Rectal smooth muscle tissue (tissue), 1 donor: ENCODE measurements around the gene RPS21.

Source experiments
- H3K27ac ChIP-seq: one replicate; pipeline ENCODE4 v1.7.0; 2013; ENCODE audit warnings: low read depth, low read length, inconsistent platforms
- H3K27me3 ChIP-seq: one replicate; pipeline ENCODE4 v1.7.0; 2013; ENCODE audit warnings: low read length; ENCODE audit not compliant: control insufficient read depth, insufficient read depth
- H3K36me3 ChIP-seq: one replicate; pipeline ENCODE4 v1.7.0; 2013; ENCODE audit warnings: low read length; ENCODE audit not compliant: control insufficient read depth, insufficient read depth
- H3K4me1 ChIP-seq: one replicate; pipeline ENCODE4 v1.7.0; 2013; ENCODE audit warnings: low read length; ENCODE audit not compliant: control insufficient read depth, insufficient read depth
- H3K4me3 ChIP-seq: one replicate; pipeline ENCODE4 v1.7.0; 2013; ENCODE audit warnings: low read length
- H3K9ac ChIP-seq: one replicate; pipeline ENCODE4 v1.7.0; 2013; ENCODE audit warnings: low read length

The RPS21 gene

GRCh38 chr20:62404112-62404665, 17.3 kb downstream of the RPS21 start:
- no peaks in the 10 kb centered on the region for H3K27me3 ChIP-seq
- peaks cover 13% of the 10 kb centered on the region for H3K4me1 ChIP-seq
- no peak overlapping the region for H3K4me3 ChIP-seq
- no peak overlapping the region for H3K27ac ChIP-seq
- H3K36me3 ChIP-seq: no peaks in the 10 kb centered on the region
- H3K9ac ChIP-seq: no peak overlapping the region

DNA sequence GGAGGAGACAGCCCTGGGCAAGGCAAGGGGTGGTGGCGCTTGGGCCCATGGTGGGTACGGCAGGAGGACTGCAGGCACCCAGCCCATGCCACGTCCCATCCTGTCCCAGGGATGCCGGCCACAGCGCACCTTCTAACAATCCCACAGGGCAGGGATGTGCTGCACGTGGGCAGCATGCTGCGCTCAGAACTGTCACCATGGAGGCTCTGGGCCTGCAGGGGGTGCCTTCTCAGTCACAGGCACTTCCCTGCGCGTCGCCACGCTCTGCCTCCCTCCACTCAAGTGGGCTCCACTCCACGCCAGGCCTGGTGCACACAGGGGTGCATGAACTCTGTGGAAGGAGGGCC, 17.8 kb downstream of the RPS21 start:
- Histone ChIP-seq H3K9ac (no peak overlapping the region), H3K27ac (no peak overlapping the region), H3K27me3 (no peaks in the 10 kb centered on the region), H3K36me3 (no peaks in the 10 kb centered on the region), H3K4me1 (peaks cover 13% of the 10 kb centered on the region), H3K4me3 (no peak overlapping the region)

- Histone ChIP-seq H3K9ac (no peak overlapping the region), H3K36me3 (no peaks in the 10 kb centered on the region), H3K27ac (no peak overlapping the region), H3K4me1 (peaks cover 13% of the 10 kb centered on the region), H3K4me3 (peak overlapping the region; percentile 88), H3K27me3 (no peaks in the 10 kb centered on the region)
Observed at GRCh38 chr20:62405108-62405980, 18.4 kb downstream of the RPS21 start.

DNA sequence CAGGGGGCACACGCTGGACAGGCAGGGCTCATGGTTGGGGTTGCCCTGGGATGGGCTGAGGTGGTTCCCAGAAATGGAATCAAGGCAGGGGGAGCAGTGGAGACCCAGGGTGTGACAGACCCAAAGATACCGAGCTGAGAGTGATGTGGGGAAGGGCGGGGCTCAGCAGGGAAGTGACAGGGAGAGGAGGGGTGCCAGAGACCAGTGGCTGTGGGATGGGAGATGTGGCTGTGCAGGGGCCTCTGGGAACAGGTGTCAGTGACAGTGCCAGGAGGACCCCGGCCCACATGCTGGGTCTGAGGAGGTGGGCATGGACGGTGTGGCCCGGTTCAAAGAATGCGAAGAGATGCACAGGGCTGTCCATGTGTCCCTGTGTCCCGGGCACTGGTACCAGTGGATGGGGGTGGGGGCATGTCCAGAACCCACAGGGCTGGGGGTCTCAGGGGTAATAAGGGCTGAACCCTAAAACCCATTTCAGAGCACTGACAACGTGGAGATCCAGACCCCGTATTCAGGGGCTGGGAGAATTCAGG, 19.1 kb downstream of the RPS21 start:
- Histone ChIP-seq H3K27ac (no peak overlapping the region), H3K36me3 (no peaks in the 10 kb centered on the region), H3K4me1 (peaks cover 16% of the 10 kb centered on the region), H3K27me3 (no peaks in the 10 kb centered on the region), H3K9ac (peak overlapping the region; percentile 54), H3K4me3 (peak overlapping the region; percentile 88)

DNA sequence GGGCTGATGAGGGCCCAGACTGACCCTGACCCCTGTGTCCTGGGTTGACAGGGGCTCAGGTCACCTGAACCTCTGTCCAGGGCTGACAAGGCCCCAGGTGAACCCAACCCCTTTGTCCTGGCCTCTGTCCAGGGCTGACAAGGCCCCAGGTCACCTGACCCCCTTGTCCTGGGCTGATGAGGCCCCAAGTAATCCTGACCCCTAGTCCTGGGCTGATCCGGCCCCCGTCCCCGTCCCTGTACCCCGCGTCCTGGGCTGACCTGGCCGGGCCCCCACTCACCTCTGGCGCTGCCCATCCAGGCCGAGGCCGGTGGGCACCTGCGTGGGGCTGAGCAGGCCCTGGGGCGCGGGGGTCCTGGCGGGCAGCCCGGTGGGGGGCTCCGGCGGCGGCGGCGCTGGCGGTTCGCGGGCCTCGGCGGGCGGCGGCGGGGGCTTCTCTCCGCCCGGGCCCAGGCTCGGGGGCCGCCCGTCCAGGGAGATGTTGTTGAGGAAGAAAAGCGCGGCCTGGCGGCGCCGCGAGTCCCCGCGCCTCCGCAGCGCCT, 19.8 kb downstream of the RPS21 start:
- Histone ChIP-seq H3K27ac (no peak overlapping the region), H3K36me3 (no peaks in the 10 kb centered on the region), H3K4me1 (peaks cover 16% of the 10 kb centered on the region)

GRCh38 chr20:62407221-62407992, 20.5 kb downstream of the RPS21 start, which contains the start of gene CABLES2:
TSS of gene CABLES2 (minus strand) at chr20:62407285. CDS start at chr20:62407276, 9 bp downstream.
- H3K27me3 ChIP-seq: no peaks in the 10 kb centered on the region
- peaks cover 16% of the 10 kb centered on the region for H3K4me1 ChIP-seq
- H3K36me3 ChIP-seq: no peaks in the 10 kb centered on the region
- H3K4me3 ChIP-seq: peak within 1 kb of the TSS; percentile 88
- peak within 1 kb of the TSS; percentile 54 for H3K9ac ChIP-seq
- H3K27ac ChIP-seq: no peak within 1 kb of the TSS

More for the DNA sequence above, 19.8 kb downstream of the RPS21 start:
- no peaks in the 10 kb centered on the region for H3K27me3 ChIP-seq
- H3K9ac ChIP-seq: peak overlapping the region; percentile 54
- H3K4me3 ChIP-seq: peak overlapping the region; percentile 88

GRCh38 chr20:62408055-62408454, 21.2 kb downstream of the RPS21 start:
- no peak overlapping the region for H3K27ac ChIP-seq
- H3K4me1 ChIP-seq: peaks cover 16% of the 10 kb centered on the region
- no peak overlapping the region for H3K9ac ChIP-seq
- H3K36me3 ChIP-seq: no peaks in the 10 kb centered on the region
- no peaks in the 10 kb centered on the region for H3K27me3 ChIP-seq
- H3K4me3 ChIP-seq: peak overlapping the region; percentile 65

- Histone ChIP-seq H3K4me1 (peaks cover 16% of the 10 kb centered on the region), H3K9ac (no peak overlapping the region), H3K27ac (no peak overlapping the region), H3K36me3 (no peaks in the 10 kb centered on the region), H3K4me3 (no peak overlapping the region), H3K27me3 (no peaks in the 10 kb centered on the region)
Observed at GRCh38 chr20:62408640-62409039, 21.7 kb downstream of the RPS21 start.

DNA sequence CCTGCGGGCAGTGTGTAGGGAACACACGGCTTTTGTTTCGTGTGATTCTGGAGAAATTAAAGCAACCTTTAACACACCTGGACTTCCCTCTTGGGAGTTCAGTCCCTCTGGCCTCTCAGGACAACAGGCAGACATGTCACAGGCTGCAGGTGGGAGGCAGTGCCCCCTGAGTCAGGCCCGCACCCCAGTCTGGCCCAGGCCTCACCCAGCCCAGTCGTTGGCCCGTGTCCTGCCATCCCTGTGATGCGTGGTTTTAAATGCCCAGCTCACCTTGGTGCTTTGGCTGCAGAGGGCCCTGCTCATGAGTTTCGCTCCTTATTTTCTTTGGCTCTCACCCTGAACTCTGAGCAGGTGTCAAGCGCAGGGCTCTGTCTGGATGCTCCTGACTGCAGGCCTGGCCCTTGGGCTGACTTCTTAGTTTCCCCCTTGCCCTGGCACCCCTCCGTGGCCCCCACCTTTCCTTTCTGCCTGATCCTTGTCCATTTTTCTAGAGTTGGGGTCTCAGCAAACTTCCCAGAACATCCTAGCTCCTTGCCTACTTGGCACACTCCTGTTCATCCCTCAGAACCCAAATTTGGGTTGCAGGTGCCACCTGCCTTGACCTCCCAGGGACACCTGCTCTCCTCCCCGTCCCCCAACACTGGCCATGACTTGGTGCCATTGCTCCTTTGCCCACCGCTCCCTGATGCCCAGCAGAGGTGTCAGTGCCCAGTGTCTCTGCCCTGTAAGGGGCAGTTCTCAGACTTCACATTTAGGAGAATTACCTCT, 22.4 kb downstream of the RPS21 start:
- Histone ChIP-seq H3K4me3 (peak overlapping the region; percentile 5), H3K36me3 (no peaks in the 10 kb centered on the region), H3K27me3 (no peaks in the 10 kb centered on the region), H3K27ac (no peak overlapping the region), H3K9ac (no peak overlapping the region), H3K4me1 (peaks cover 16% of the 10 kb centered on the region)

GRCh38 chr20:62409931-62410745, 23.2 kb downstream of the RPS21 start:
- H3K36me3 ChIP-seq: no peaks in the 10 kb centered on the region
- H3K27ac ChIP-seq: no peak overlapping the region
- peak overlapping the region; percentile 43 for H3K4me3 ChIP-seq
- H3K4me1 ChIP-seq: peaks cover 16% of the 10 kb centered on the region
- H3K9ac ChIP-seq: no peak overlapping the region
- H3K27me3 ChIP-seq: no peaks in the 10 kb centered on the region
